ENCODE measurements around the gene GRAMD1B.

GRAMD1B gene

GRCh38 chr11:123573286-123573685 is 143.2 kb downstream of the GRAMD1B start:
- DNase-seq, result no peak

- DNase-seq, result no peak
These were observed 145.4 kb downstream of the GRAMD1B start for GRCh38 chr11:123575441-123575840.

- DNase-seq, result no peak
These were observed 146.0 kb downstream of the GRAMD1B start for GRCh38 chr11:123576082-123576481.

GRCh38 chr11:123576501-123576900 is 146.4 kb downstream of the GRAMD1B start:
- no peak for DNase-seq

- DNase-seq, result peak; percentile 57
These were observed 147.1 kb downstream of the GRAMD1B start for GRCh38 chr11:123577081-123577598.

GRCh38 chr11:123578778-123579481 is 148.9 kb downstream of the GRAMD1B start:
- DNase-seq, result no peak

GRCh38 chr11:123579482-123579812 is 149.4 kb downstream of the GRAMD1B start:
- DNase-seq, result no peak

- no peak for DNase-seq
These were observed 150.1 kb downstream of the GRAMD1B start for GRCh38 chr11:123580137-123580536.

- peak; percentile 47 for DNase-seq
These were observed 150.6 kb downstream of the GRAMD1B start for GRCh38 chr11:123580557-123581275.

GRCh38 chr11:123581651-123582399 is 151.8 kb downstream of the GRAMD1B start:
- no peak for DNase-seq

GRCh38 chr11:123582992-123583504 is 153.0 kb downstream of the GRAMD1B start:
- no peak for DNase-seq

GRCh38 chr11:123584186-123584585 is 154.1 kb downstream of the GRAMD1B start:
- DNase-seq, result no peak

GRCh38 chr11:123584737-123585136 is 154.7 kb downstream of the GRAMD1B start:
- DNase-seq, result no peak

GRCh38 chr11:123585206-123585605 is 155.1 kb downstream of the GRAMD1B start:
- no peak for DNase-seq

GRCh38 chr11:123585706-123586105 is 155.6 kb downstream of the GRAMD1B start:
- no peak for DNase-seq

- no peak for DNase-seq
These were observed 156.5 kb downstream of the GRAMD1B start for GRCh38 chr11:123586568-123586967.

GRCh38 chr11:123587044-123587443 is 157.0 kb downstream of the GRAMD1B start:
- DNase-seq, result no peak

GRCh38 chr11:123587559-123587958 is 157.5 kb downstream of the GRAMD1B start:
- DNase-seq, result no peak

GRCh38 chr11:123588117-123588863 is 158.2 kb downstream of the GRAMD1B start:
- DNase-seq, result no peak

GRCh38 chr11:123588864-123589262 is 158.8 kb downstream of the GRAMD1B start:
- no peak for DNase-seq

- peak; percentile 82 for DNase-seq
These were observed 160.3 kb downstream of the GRAMD1B start for GRCh38 chr11:123590296-123590912.

- no peak for DNase-seq
These were observed 163.5 kb downstream of the GRAMD1B start for GRCh38 chr11:123593570-123593969.

Data from right hindlimb (tissue), 1 donor.